OCI-LY7 (cell line): ENCODE data around the gene VPS37B. TPM values are rescaled to one million over a fixed set of nuclear protein-coding genes. Genes with fewer than 3 reads are reported as not detected.

Experiments used
- BruUV-seq: library from RNA; stranded (reverse); fragments of 400-500 nt; replicated peaks from 2 replicates; lab custom pipeline; 2021; lab: Mats Ljungman, UMichigan
- CTCF ChIA-PET: fragments of 300-600 bp; sonication (Branson Sonifier 250); formaldehyde crosslinking; loops from one replicate; lab custom pipeline; 2022; ENCODE audit warnings: antibody characterized with exemption; ENCODE audit not compliant: unreplicated experiment; lab: Charles Lee
- POLR2A ChIA-PET: fragments of 300-600 bp; sonication (Branson Sonifier 250); formaldehyde crosslinking; loops from one replicate; lab custom pipeline; 2022; ENCODE audit warnings: antibody characterized with exemption; lab: Charles Lee
- DNase-seq: peaks from one replicate; pipeline ENCODE4 v3.0.0-alpha.2; 2015; ENCODE audit warnings: low spot score
- H2AFZ ChIP-seq: fragments of 200-600 bp; sonication (generic), shearing (Covaris generic); 2 replicates; pipeline ENCODE4 v1.6.1; 2014; ENCODE audit warnings: mild to moderate bottlenecking, antibody characterized with exemption, low read length, moderate library complexity
- H3K27ac ChIP-seq: fragments of 200-600 bp; sonication (generic); 2 replicates; pipeline ENCODE4 v1.5.1; 2014; ENCODE audit warnings: mixed run types, low read depth, mild to moderate bottlenecking, moderate library complexity, low read length, inconsistent platforms; ENCODE audit not compliant: poor library complexity, severe bottlenecking
- H3K36me3 ChIP-seq: fragments of 200-600 bp; sonication (generic); 2 replicates; pipeline ENCODE4 v1.6.1; 2014; ENCODE audit warnings: mild to moderate bottlenecking, antibody characterized with exemption, low read length, moderate library complexity, mixed read lengths; ENCODE audit not compliant: insufficient read depth
- H3K4me1 ChIP-seq: fragments of 200-600 bp; sonication (generic); 2 replicates; pipeline ENCODE4 v1.5.1; 2014; ENCODE audit warnings: mild to moderate bottlenecking, low read length; ENCODE audit not compliant: insufficient read depth, poor library complexity, severe bottlenecking
- H3K4me2 ChIP-seq: fragments of 200-600 bp; sonication (generic); 2 replicates; pipeline ENCODE4 v1.6.1; 2014; ENCODE audit warnings: mild to moderate bottlenecking, low read length
- H3K4me3 ChIP-seq: fragments of 200-600 bp; sonication (generic); 2 replicates; pipeline ENCODE4 v1.5.1; 2014; ENCODE audit warnings: mild to moderate bottlenecking, low read depth, low read length; ENCODE audit not compliant: poor library complexity, severe bottlenecking
- H3K79me2 ChIP-seq: fragments of 200-600 bp; sonication (generic); 2 replicates; pipeline ENCODE4 v1.6.1; 2016; ENCODE audit warnings: low read depth, mild to moderate bottlenecking, low read length, moderate library complexity, mixed read lengths; ENCODE audit not compliant: insufficient read depth
- H3K9me2 ChIP-seq: fragments of 200-600 bp; sonication (generic); 2 replicates; pipeline ENCODE4 v1.6.1; 2016; ENCODE audit warnings: mild to moderate bottlenecking, low read length, mixed read lengths; ENCODE audit not compliant: insufficient read depth
- H3K9me3 ChIP-seq: fragments of 200-600 bp; sonication (generic); 2 replicates; pipeline ENCODE4 v1.6.1; 2014; ENCODE audit warnings: mild to moderate bottlenecking, mixed run types, low read length, mixed read lengths
- H4K20me1 ChIP-seq: fragments of 200-600 bp; sonication (generic); 2 replicates; pipeline ENCODE4 v1.6.1; 2014; ENCODE audit warnings: mild to moderate bottlenecking, antibody characterized with exemption, low read length, moderate library complexity, mixed read lengths; ENCODE audit not compliant: insufficient read depth
- CTCF ChIP-seq: fragments of 200-600 bp; sonication (generic); conservative IDR thresholded peaks from 2 replicates; pipeline ENCODE4 v1.5.1; 2014; ENCODE audit warnings: mild to moderate bottlenecking, antibody characterized with exemption, low read length, moderate library complexity, mixed read lengths
- EZH2phosphoT487 ChIP-seq: fragments of 200-600 bp; sonication (generic); IDR thresholded peaks from 2 replicates; pipeline ENCODE4 v1.6.1; 2018; ENCODE audit warnings: low read depth, borderline replicate concordance, mild to moderate bottlenecking, mixed run types, antibody characterized with exemption, low read length, moderate library complexity, mixed read lengths
- intact Hi-C: fragments of 100-400 bp; cut with micrococcal nuclease; formaldehyde crosslinking; loops from one replicate; pipeline ENCODE4 v1.10.0; 2022; ENCODE audit not compliant: unreplicated experiment
- total RNA-seq, 2 experiments: library from RNA; depleted of rRNA in 1 of 2; stranded (reverse); fragments of >200 nt in 1 of 2; shearing (Covaris generic) in 1 of 2; gene quantifications; 2 replicates each; pipeline ENCODE4 v1.2.3, GENCODE V29; 2014 to 2022

Gene VPS37B
- total RNA-seq, 2 experiments from 2014 or later = 1.7 to 2.5 TPM

GRCh38 chr12:122896662-122897061 lies 738 bp upstream of the VPS37B start:
- no peak overlapping the region for H3K27ac ChIP-seq
- no peak overlapping the region for H3K4me3 ChIP-seq
- H4K20me1 ChIP-seq = no peaks in the 10 kb centered on the region
- H3K36me3 ChIP-seq = no peaks in the 10 kb centered on the region
- peaks cover 32% of the 10 kb centered on the region for H3K4me1 ChIP-seq
- no peaks in the 10 kb centered on the region for H3K9me2 ChIP-seq
- no peak overlapping the region for H2AFZ ChIP-seq
- BruUV-seq = no TSS peak
- ChIA-PET POLR2A (interaction anchor here (3.4 kb wide), 1 partner anchor 8 kb away, joined by 22 read pairs; no protein-coding TSS in a partner anchor), CTCF (no interaction called here)
- no peaks in the 10 kb centered on the region for H3K79me2 ChIP-seq
- intact Hi-C loops = no loop called here
- no peaks in the 10 kb centered on the region for H3K9me3 ChIP-seq
- DNase-seq = no peak
- no peak for TF ChIP-seq EZH2phosphoT487
- TF ChIP-seq CTCF = no peak
- no peak overlapping the region for H3K4me2 ChIP-seq

- no TSS peak for BruUV-seq
- CTCF ChIA-PET = interaction anchor here (0.6 kb wide), 1 partner anchor 34 kb away, joined by 3 read pairs; no protein-coding TSS in a partner anchor
- DNase-seq = no peak
- Histone ChIP-seq H4K20me1 (no peaks in the 10 kb centered on the region), H3K9me2 (no peaks in the 10 kb centered on the region), H3K9me3 (no peaks in the 10 kb centered on the region), H3K4me2 (no peak overlapping the region), H3K36me3 (no peaks in the 10 kb centered on the region), H3K4me1 (peaks cover 23% of the 10 kb centered on the region), H3K27ac (no peak overlapping the region), H3K4me3 (no peak overlapping the region), H2AFZ (no peak overlapping the region), H3K79me2 (no peaks in the 10 kb centered on the region)
- no peak for TF ChIP-seq CTCF
- no peak for TF ChIP-seq EZH2phosphoT487
- POLR2A ChIA-PET = no interaction called here
- intact Hi-C loops = no loop called here
Observed at GRCh38 chr12:122895320-122895703, 612 bp downstream of the VPS37B start.

DNA sequence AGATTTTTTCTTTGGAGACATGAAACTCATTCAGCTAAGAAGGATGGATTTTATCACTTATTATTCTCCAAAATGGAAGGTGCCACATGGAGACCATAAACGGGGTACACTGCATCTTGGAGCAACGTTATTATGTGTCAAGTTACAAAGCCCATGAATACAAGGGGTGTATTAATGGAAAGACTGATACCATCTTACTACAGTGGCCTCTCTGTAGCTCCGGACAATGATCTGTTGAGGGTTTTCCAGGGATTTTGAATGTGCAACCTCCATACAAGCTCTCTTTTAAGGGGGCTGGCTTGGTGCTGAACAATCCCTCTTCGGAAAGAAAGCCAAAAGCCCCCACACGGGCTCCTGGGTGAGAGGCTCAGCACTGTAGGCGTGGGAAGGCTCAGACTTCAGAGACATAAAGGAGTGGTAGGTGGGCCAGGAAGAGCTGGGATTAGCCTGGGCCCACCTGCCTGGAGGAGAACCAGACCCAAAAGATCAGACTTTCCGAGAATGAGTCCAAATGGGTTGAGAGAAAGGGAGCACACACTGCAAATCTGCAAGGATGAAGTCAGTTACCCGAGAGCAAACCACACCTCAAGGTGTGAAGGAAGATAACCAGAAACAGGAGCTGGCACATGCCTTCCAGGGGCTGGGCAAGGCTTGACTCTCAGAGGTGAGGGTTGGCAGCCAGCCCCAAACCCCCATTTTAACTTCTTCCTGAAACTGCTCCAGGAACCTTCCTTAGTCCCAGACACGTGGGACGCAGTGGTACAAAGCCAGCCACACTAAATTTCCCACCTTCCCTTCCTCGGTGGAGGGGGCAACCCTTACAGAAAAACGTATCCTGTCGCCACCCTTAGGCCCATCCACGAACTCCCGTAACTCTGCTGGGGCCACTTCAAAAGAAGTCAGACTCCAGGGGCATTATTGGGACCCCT lies 1.5 kb downstream of the VPS37B start:
- POLR2A ChIA-PET = interaction anchor here (0.6 to 0.7 kb wide), 2 partner anchors 35 to 1179 kb away, joined by 3 to 4 read pairs; no protein-coding TSS in a partner anchor
- Histone ChIP-seq H3K36me3 (no peaks in the 10 kb centered on the region), H3K27ac (no peak overlapping the region), H3K4me1 (peaks cover 27% of the 10 kb centered on the region), H3K4me2 (no peak overlapping the region), H3K9me2 (no peaks in the 10 kb centered on the region), H4K20me1 (no peaks in the 10 kb centered on the region), H3K4me3 (no peak overlapping the region), H3K9me3 (no peaks in the 10 kb centered on the region), H3K79me2 (no peaks in the 10 kb centered on the region), H2AFZ (no peak overlapping the region)
- intact Hi-C loops = no loop called here
- CTCF ChIA-PET = no interaction called here
- TF ChIP-seq CTCF (no peak), EZH2phosphoT487 (no peak)
- no TSS peak for BruUV-seq
- DNase-seq = no peak
